Measurements from ENCODE around the gene PIM1. TPM values are rescaled to one million over a fixed set of nuclear protein-coding genes. Genes with fewer than 3 reads are reported as not detected.
A peak's percentile ranks its signal among the peaks of the same experiment; 100 is the strongest.

PIM1 gene
- polyA plus RNA-seq, 1 donor (not counting 4 experiments of a cell fraction or from before 2014, with no cell fraction given) = 10.2 TPM

- Histone ChIP-seq H4K20me1 (ENCODE audit: control insufficient read depth, extremely low read depth, insufficient read depth, low read length) (no peaks in the 10 kb centered on the region), H3K9ac (ENCODE audit: control insufficient read depth, extremely low read depth, insufficient read depth, low read length) (no peak overlapping the region), H3K9me1 (ENCODE audit: control insufficient read depth, extremely low read depth, insufficient read depth, low read length) (no peaks in the 10 kb centered on the region), H3K27me3 (ENCODE audit: control insufficient read depth, extremely low read depth, insufficient read depth, low read length) (no peaks in the 10 kb centered on the region), H3K36me3 (ENCODE audit: control insufficient read depth in 2 of 2, extremely low read depth in 1 of 2, insufficient read depth in 2 of 2, low read length in 2 of 2) (no peaks in the 10 kb centered on the region), H3K4me2 (ENCODE audit: control insufficient read depth, extremely low read depth, insufficient read depth, low read depth, low read length) (peak overlapping the region; percentile 6), H3K79me2 (ENCODE audit: control insufficient read depth, insufficient read depth, low read length) (no peaks in the 10 kb centered on the region), H2AFZ (ENCODE audit: control insufficient read depth, low read length) (no peak overlapping the region), H3K4me1 (ENCODE audit: control insufficient read depth, extremely low read depth, insufficient read depth, low read length) (peaks cover 12% of the 10 kb centered on the region), H3K9me3 (ENCODE audit: control insufficient read depth, low read depth, low read length) (no peaks in the 10 kb centered on the region), H3K27ac (ENCODE audit: control insufficient read depth, insufficient read depth, low read length) (no peak overlapping the region), H3K4me3 (ENCODE audit: control insufficient read depth in 2 of 3, extremely low read depth in 1 of 3, insufficient read depth in 2 of 3, low read depth in 1 of 3, low read length in 3 of 3) (no peak overlapping the region)
- DNase-seq (ENCODE audit: low read depth, low spot score) (no peak), FAIRE-seq (no peak)
- dilution Hi-C loops (cut with MboI; ENCODE audit: extremely low pct_ligation_motif_present, low sequenced_read_pairs) = no loop called here
- TF ChIP-seq, protein P1, sequence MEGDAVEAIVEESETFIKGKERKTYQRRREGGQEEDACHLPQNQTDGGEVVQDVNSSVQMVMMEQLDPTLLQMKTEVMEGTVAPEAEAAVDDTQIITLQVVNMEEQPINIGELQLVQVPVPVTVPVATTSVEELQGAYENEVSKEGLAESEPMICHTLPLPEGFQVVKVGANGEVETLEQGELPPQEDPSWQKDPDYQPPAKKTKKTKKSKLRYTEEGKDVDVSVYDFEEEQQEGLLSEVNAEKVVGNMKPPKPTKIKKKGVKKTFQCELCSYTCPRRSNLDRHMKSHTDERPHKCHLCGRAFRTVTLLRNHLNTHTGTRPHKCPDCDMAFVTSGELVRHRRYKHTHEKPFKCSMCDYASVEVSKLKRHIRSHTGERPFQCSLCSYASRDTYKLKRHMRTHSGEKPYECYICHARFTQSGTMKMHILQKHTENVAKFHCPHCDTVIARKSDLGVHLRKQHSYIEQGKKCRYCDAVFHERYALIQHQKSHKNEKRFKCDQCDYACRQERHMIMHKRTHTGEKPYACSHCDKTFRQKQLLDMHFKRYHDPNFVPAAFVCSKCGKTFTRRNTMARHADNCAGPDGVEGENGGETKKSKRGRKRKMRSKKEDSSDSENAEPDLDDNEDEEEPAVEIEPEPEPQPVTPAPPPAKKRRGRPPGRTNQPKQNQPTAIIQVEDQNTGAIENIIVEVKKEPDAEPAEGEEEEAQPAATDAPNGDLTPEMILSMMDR (optimal IDR thresholded peaks at IDR 0.05 in 1 of 3, IDR thresholded peaks at IDR 0.05 in 1 of 3, conservative IDR thresholded peaks at IDR 0.05 in 1 of 3; ENCODE audit: extremely low read depth in 1 of 3, insufficient read depth in 2 of 3, low read length in 3 of 3) = no peak
- TF ChIP-seq EZH2 (IDR thresholded peaks at IDR 0.05; ENCODE audit: low read length) = no peak
Observed at GRCh38 chr6:37202788-37203491, 33.0 kb downstream of the PIM1 start.

- H3K36me3 ChIP-seq (ENCODE audit: control insufficient read depth in 2 of 2, extremely low read depth in 1 of 2, insufficient read depth in 2 of 2, low read length in 2 of 2) = no peaks in the 10 kb centered on the region
- no peak overlapping the region for H3K9ac ChIP-seq (ENCODE audit: control insufficient read depth, extremely low read depth, insufficient read depth, low read length)
- DNase-seq (ENCODE audit: low read depth, low spot score) (no peak), FAIRE-seq (no peak)
- no peak overlapping the region for H3K4me3 ChIP-seq (ENCODE audit: control insufficient read depth in 2 of 3, extremely low read depth in 1 of 3, insufficient read depth in 2 of 3, low read depth in 1 of 3, low read length in 3 of 3)
- H3K27ac ChIP-seq (ENCODE audit: control insufficient read depth, insufficient read depth, low read length) = no peak overlapping the region
- H3K9me1 ChIP-seq (ENCODE audit: control insufficient read depth, extremely low read depth, insufficient read depth, low read length) = no peaks in the 10 kb centered on the region
- peak overlapping the region; percentile 35 for H2AFZ ChIP-seq (ENCODE audit: control insufficient read depth, low read length)
- dilution Hi-C loops (cut with MboI; ENCODE audit: extremely low pct_ligation_motif_present, low sequenced_read_pairs) = no loop called here
- TF ChIP-seq, protein P1 (optimal IDR thresholded peaks at IDR 0.05 in 1 of 3, IDR thresholded peaks at IDR 0.05 in 1 of 3, conservative IDR thresholded peaks at IDR 0.05 in 1 of 3; ENCODE audit: extremely low read depth in 1 of 3, insufficient read depth in 2 of 3, low read length in 3 of 3) = no peak
- no peak for TF ChIP-seq EZH2 (IDR thresholded peaks at IDR 0.05; ENCODE audit: low read length)
- no peaks in the 10 kb centered on the region for H3K79me2 ChIP-seq (ENCODE audit: control insufficient read depth, insufficient read depth, low read length)
- no peaks in the 10 kb centered on the region for H4K20me1 ChIP-seq (ENCODE audit: control insufficient read depth, extremely low read depth, insufficient read depth, low read length)
- no peak overlapping the region for H3K4me2 ChIP-seq (ENCODE audit: control insufficient read depth, extremely low read depth, insufficient read depth, low read depth, low read length)
- H3K27me3 ChIP-seq (ENCODE audit: control insufficient read depth, extremely low read depth, insufficient read depth, low read length) = no peaks in the 10 kb centered on the region
- H3K9me3 ChIP-seq (ENCODE audit: control insufficient read depth, low read depth, low read length) = no peaks in the 10 kb centered on the region
- H3K4me1 ChIP-seq (ENCODE audit: control insufficient read depth, extremely low read depth, insufficient read depth, low read length) = peaks cover 12% of the 10 kb centered on the region
Observed at GRCh38 chr6:37204014-37204751, 34.2 kb downstream of the PIM1 start.
